Stimulated activated CD4-positive, alpha-beta T cell treated with anti-CD3 and anti-CD28 coated beads, Interleukin-12 subunit alpha, Interleukin-12 subunit beta, amount 100 ng/mL, for 48 hours (primary cell): ENCODE results near the gene HSD3B2.
"Not testable (repeated sequence)": the region's sequence is repeated elsewhere in the genome, so short reads cannot be mapped to it uniquely, and the experiment has no call there.

Experiments
- DNase-seq, 3 donors: peaks; one replicate each; pipeline ENCODE4 v3.0.0-alpha.2; 2020; ENCODE audit warnings: low read depth in 2 of 3, low spot score in 1 of 3

Gene HSD3B2

DNA sequence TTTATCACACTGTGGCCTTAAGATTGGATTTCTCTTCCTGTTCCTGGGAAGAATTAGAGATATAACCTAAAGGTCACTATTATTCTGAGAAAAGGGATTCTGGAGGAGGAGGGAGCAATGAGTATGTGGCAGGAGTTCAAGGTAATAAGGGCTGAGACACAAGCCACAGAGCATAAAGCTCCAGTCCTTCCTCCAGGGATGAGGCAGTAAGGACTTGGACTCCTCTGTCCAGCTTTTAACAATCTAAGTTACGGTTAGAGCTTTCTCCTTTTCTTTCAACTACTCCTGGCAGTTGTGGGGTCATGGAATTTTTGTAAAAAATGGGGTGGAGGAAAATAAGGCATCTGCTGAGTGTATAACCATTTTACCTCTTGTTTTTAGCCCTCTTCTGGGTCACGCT lies at the start of gene HSD3B2:
Gene HSD3B2 (plus strand): TSS at position 201 of the 400 bp plus-strand sequence. CDS start 270 bp downstream, outside the sequence.
- no peak for DNase-seq

DNA sequence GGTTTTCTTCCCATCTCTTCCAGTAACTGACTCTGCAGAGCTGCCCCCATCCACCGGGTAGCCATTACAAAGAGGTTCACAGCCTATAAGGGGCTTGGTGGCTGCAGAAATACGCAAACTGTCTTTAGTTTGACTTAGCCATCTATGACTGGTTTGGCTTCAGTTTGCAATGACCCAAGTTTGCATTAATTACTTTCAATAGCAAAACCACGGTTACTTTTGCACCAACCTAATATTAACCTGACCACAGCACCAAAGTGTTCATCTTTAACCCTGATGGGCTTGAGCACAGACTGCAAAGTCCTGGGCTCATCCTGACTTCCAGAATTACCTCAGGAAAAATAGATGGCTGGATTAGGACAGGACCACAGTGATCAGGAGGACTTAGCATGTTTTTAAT lies 48.5 kb upstream of the HSD3B2 start:
- DNase-seq: no peak

DNA sequence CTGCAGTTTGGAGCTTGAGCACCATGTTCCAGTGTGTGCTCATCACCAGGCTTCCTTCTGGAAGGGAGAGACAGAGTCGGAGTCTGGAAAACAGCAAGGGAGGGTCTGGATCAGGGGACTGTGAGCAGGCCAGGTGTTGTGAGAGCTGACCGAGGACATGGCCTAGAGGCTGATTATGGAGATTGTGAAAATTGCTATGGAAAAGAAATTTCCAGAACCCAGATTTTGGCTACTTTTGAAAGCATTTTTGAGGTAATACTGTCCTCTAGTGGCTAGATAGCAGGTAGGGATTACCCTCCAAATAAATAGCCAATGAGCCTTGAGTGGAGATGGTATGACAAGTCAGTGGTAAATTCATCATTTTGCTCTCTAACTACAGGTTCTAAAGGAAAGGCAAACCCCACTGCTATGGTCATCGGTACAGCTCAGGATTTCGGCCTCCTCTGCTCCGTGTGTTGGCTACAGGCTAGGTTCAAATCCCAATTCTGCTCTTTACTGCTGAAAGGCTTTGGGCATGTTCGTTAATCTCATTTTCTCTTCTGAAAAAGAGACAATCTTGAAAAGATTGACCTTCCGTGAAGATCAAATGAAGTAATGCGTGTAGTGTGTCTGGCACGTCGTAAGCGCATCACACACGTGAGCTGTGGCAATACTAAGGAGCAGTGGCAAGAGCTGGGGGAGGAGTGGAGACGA lies 47.4 kb upstream of the HSD3B2 start:
- no peak for DNase-seq

DNA sequence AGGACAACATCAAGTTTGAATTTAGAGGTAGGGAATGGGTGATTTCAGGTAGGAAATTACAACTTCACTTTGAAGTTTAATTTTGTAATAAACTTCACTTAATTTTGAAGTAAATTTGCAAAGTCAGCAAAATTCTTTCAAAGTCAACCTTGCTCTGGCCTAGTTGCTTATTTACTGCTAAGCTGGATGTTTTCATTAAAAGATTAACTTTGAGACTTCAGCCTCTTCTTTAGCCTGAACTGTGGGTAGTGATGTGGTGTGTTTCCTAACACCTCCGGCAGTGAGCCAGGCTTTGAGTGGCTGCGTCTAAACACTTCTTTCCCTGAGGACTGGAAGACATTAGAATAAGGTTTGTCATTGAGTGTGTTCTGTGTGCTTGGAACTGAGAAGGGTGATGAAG lies 46.4 kb upstream of the HSD3B2 start, which contains the start of gene HAO2:
Gene HAO2 (plus strand): TSS at position 232 of the 400 bp plus-strand sequence. CDS start 12,301 bp downstream, outside the sequence.
- DNase-seq: no peak

DNA sequence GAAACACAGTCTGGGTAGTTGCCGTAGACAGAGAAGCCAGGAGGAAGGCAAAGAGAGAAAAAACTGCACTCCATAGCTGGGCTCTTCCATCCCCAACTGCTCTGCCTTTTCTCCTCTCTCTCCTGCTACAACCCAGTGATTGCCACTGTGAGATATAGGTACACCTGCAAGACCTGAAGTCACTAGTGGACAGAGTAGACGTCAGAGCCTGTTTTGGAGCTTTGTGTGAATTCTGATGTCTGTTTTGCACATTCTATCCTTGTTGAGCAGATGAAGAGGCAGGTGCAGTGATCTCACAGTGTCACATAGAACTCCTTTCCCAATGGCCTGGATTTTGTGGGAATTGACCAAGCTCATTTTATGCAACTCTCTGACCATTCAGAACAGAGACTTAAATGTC lies 44.2 kb upstream of the HSD3B2 start:
- no peak for DNase-seq

DNA sequence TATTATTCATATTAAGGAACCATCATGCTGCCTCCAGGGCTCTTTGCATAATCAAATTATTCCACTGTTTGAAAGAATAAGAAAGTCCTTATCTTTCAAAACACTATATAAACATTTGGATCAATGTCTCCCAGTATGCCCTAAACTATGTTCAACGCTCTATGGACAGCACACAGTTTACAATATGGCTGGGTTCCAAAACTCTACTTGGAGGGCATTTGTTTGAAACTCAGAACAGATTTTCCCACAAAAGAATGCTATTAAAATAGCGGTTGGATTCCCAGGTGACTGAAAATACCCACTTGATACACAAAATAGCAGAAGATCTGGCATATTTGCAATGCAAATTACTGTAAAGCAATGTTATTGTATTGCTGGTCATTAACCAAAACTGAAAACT lies 43.1 kb upstream of the HSD3B2 start:
- no peak for DNase-seq

DNA sequence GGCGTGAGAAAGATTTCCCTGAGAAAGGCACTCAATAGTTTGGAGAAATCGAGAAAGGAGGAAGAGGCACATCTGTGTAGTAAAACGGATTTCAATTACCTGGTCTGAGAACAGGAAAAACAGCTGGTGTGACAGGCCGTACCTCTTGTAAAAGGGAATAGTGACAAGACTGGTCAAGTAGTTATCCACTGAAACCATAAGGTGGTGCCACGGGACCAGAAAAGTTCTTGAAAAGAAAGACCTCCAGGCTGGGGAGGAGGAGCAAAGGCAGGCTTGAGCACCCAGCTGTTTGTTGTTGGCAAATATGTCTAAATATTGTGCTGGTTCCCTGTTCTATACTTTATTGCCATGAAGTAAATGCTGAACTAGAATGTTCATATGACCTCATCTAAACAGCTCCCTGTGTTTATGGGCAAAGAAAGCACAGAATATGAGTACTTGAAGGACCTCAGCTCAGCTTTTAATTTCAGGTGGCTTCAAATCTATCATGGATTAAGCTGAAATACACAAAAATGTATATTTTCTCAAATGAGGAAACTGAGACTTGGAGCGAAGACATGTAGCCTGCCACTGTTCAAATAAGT lies 42.4 kb upstream of the HSD3B2 start:
- DNase-seq: no peak

DNA sequence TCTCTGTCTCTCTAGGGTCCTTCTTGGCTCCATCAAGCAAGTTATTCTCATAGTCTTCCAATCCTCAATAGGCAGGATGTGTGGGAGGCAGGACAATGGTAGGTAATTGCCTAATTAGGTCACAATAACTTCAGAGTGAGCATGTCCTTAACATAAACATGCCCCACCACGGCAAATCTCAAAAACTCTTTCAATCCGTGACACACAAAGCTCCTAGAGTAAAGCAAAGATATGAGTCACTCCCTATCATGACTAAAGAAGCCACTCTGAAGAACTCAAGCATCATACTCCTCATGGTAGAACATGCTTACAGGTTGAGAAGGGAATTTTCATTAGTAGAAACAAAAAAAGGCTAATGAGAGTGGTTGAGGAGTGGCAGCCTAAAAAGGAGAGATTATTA lies 41.5 kb upstream of the HSD3B2 start:
- no peak for DNase-seq

DNA sequence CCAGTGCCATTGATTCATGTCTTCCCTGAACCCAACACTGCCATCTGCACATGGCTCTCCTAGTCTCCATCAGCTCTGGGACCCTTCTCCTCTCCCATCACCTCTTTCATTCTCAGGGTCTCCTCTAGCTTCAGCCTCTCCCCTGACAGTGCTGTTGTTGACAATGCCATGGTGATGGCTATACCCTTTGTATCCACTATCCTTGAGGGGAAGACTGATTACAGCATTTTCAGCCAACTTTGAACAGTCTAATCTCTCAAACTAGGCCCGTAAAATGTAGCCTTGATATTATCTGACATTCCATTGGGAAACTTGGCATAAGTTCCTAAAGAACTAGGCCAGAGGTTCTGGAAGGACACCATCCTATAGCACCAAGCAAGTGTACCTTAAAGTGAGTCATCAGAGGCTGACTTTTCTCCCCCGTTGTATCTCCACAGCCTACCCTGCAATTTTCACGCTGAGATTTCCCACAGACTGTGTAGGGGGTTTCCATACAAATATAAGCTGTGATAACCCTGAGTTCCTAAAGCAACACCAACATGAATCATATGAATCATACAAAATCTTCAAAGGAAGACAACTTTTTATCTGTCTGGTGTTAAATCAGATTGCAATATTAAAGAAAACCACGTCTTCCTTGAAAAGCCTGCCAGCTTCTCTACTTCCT lies 40.6 kb upstream of the HSD3B2 start:
- DNase-seq: no peak

DNA sequence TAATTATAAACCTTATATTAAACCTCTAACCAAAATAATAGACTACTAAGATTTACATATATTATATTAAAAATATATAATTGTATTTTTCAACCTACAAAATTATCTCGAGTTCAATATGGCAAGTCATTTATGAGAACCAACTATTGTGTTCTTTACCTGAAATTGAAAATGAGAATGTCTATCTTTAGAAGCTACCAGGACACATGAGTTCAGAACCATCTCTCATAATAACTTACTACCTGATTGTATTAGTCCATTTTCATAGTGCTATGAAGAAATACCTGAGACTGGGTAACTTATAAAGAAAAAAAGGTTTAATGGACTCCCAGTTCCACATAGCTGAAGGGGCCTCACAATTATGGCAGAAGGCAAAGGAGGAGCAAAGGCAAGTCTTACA lies 39.6 kb upstream of the HSD3B2 start:
- no peak for DNase-seq

DNA sequence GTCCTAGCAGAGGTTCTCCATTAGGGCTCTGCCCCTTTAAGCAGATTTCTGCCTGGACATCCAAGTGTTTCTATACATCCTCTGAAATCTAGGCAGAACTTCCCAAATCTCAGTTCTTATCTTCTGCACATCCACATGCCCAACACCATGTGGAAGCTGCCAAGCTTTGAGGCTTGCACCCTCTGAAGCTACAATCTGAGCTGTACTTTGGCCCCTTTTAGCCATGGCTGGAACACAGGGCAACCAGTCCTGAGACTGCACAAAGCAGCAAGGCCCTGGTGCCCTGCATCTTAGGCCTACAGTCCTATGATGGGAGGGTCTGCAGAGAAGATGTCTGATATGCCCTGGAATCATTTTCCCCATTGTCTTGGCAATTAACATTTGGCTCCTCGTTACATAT lies 38.4 kb upstream of the HSD3B2 start:
- DNase-seq: no peak

DNA sequence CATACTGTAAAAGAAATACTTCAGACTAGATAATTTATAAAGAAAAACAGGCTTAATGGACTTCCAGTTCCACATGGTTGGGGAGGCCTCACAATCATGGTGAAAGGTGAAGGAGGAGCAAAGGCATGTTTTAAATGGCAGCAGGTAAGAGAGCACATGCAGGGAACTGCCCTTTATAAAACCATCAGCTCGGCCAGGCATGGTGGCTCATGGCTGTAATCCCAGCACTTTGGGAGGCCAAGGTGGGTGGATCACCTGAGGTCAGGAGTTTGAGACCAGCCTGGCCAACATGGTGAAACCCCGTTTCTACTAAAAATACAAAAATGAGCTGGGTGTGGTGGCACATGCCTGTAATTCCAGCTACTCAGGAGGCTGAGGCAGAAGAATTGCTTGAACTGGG lies 37.4 kb upstream of the HSD3B2 start:
- DNase-seq: not testable (repeated sequence)

DNA sequence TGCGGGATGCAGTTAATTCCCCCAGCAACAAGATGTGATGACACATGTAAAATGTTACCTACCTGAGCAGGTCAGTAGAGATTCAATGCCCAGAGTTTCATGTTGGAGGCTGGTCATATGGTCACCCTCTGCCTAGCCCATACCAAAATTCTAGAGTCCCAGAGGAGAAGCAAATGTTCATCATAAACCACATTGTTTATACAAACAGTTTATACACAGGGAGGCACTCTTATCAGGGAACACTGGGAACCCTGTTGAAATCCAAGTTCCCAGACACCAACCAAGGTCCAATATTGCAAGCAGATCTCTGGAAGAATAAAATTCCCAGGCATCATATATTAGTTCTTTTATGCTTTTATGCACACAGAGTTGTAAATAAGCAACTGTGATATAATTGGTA lies 35.8 kb upstream of the HSD3B2 start:
- no peak for DNase-seq

DNA sequence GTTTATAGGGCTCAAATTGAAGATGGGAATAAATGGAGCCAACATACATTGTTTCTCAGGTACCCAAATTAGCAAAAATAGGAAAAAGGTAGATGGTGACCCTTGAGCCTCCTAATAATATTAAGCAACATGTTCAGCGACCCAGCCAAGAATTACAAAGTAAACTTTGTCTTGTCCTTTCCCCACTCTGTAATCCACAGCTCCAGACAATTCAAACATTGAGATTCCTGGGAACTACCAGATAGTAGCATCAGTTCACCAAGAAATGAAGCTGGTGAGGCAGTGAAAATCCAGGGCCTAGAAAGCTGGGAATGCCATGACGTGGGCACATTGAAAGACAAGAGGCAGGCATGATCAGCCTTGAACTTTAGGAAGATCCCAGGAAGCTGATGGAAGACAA lies 34.6 kb upstream of the HSD3B2 start:
- no peak for DNase-seq

DNA sequence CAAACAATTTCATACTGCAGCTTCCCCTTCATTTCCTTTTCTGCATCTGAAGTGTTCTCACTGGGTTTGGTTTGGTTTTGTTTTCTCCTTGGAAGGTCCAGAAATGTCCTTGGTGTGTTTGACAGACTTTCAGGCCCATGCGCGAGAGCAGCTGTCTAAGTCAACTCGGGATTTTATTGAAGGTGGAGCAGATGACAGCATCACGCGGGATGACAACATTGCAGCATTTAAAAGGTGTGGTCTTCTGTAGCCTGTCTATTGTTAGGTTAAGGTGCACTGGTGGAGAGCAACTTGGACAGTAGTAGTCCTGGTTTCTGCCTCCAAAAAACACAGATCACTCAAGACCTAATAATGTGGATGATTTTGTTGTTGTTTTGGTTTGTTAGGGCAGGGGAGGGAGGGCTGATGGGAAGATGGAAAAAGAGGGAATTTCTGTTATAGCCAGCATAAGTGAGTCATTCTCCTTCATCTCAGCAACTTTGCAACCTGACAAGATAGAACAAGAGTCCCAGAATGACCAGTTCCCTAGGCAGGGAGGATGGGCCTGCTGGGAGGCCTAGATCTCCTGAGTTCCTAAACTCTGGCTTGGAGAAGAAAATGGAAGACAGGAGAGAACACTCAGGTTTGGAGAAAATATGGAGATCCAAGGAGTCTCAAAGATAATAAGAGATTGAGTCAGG lies 33.8 kb upstream of the HSD3B2 start:
- DNase-seq: no peak

DNA sequence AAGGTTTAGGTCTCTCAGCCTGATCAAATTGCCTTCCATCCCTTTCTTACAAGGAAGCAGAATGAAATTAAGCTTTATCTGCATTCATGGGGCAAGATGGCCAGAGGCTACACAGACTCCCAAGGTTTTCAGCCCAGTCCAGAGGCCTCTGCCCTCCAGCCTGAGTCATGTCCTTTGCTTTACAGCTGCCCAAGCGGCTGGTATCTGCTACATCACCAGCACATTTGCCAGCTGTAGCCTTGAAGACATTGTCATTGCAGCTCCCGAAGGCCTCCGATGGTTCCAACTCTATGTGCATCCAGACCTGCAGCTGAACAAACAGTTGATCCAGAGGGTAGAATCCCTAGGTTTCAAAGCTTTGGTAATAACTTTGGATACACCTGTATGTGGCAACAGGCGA lies 30.4 kb upstream of the HSD3B2 start:
- DNase-seq: no peak

DNA sequence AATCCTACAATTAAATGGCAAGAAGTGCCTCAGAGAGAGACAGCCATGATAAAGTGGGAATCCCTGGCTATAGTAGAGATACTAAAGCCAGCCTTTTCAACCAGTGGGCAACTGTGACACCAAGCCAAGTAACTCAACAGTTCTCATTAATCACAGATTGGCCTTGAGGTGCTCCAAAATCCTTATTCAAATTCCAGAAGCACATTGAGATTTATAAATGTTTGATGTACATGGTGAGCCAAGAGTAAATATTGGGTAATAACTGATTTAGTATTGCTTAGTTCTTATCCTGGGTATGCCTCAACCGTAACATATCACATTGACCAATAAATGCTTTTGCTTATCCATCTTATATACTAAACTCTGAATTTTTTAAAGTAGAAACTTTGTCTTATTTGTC lies 29.3 kb upstream of the HSD3B2 start:
- no peak for DNase-seq

DNA sequence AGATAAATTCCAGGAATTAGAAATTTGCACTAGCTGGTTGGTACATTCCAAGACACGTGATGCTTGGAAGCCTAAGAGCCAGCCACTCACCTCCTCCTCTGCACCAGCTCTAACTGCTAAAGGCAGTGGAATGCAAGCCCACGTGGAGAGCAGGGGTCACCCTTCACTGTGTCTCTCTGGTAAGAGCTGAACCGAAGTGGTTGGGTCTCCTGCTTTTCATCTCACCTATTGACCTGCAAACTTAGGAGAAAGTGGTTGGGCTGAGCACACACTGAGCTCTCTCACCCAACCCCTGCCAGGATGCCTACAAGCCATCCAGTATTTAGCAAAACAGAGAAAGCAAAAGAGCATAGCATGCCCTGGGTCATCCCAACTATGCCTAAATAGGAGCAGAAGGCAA lies 27.1 kb upstream of the HSD3B2 start:
- DNase-seq: no peak

DNA sequence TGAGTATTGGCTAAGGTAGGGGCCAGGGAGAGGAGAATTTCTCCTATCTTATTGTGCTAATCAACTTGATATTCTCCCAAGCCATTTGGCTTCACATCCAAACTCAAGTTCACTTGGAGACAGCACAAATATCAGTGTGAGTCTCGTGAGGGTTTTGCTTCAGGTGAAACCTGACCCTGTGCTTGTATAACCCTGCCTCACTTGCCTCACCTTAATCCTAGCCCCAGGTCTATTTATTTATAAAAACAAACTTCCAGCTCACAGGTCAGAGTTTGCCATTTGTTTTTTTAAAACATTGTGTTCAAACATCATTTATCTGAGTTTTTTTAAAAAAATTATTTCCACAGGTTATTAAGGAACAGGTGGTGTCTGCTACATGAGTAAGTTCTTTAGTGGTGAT lies 26.5 kb upstream of the HSD3B2 start:
- DNase-seq: no peak

DNA sequence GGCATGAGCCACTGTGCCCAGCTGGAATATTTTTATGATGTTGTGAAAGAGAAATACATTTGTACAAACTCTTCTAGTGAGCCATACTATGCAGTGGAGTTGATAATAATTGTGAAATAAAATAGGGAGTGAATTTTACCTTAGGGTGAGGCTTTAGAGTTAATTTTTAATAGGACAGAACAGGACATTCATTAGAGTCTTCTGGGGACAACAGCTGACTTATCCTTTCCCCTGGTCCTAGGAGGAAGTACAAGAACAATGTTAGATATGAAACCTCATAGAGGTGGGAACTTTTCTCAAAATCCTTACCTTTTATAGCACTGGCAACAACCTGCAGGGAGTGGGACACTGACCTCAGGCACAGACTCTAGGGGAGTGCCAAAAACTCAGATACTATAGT lies 24.4 kb upstream of the HSD3B2 start:
- DNase-seq: no peak

DNA sequence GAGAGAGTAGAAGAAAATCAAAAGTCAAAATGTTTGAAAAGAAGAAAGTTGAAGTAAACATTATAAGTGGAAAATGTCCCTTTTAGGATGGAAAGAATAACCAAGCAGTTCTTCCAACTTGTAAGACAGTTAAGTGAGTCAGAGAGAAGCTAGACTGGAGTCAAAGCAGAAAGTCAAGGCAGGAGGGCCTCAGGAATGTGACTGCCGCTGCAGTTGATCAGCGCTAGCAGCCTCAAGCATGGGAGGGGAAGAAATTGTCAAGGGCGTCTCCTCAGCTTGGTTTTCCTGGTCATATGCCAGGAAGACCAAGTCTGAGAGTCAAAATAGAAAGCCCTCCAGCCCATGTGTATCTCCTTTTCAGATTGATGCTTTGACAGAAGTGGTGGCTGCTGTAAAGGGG lies 23.2 kb upstream of the HSD3B2 start:
- no peak for DNase-seq

DNA sequence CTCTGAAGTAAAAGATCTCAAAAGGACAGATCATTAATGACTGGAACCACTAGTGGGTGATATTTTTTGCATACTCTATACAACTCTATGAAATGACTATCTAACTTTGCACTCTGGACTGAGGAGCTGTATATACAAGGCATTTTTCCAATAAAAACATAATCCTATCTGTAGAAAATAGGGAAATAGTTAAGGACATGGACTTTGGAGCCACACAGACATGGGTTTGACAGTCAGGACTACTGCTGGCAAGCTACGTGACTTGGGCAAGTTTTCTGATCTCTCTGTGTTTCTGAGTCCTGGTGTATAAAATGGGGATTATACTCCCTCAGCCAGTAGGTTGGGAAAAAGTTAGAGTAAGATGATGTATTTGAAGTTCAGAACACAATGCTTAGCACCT lies 20.9 kb upstream of the HSD3B2 start:
- no peak for DNase-seq
